Right renal cortex interstitium (tissue), 3 donors: Measurements from ENCODE around the gene CDK13. TPM values are rescaled to one million over a fixed set of nuclear protein-coding genes. Genes with fewer than 3 reads are reported as not detected.
"Not testable (repeated sequence)": the region's sequence is repeated elsewhere in the genome, so short reads cannot be mapped to it uniquely, and the experiment has no call there.

Source experiments
- DNase-seq, 3 donors: peaks; one replicate each; pipeline ENCODE4 v3.0.0-alpha.2; 2013; ENCODE audit warnings: low read depth in 3 of 3, low spot score in 2 of 3
- polyA plus RNA-seq, 3 donors: library from polyadenylated mRNA; unstranded; fragments of 120-200 nt; gene quantifications; one replicate each; pipeline ENCODE4 v1.2.1, GENCODE V29; 2013; ENCODE audit not compliant: insufficient read length in 3 of 3

Gene CDK13
- polyA plus RNA-seq, 3 donors: 60.7 to 72.6 (median 66.1) TPM

DNA sequence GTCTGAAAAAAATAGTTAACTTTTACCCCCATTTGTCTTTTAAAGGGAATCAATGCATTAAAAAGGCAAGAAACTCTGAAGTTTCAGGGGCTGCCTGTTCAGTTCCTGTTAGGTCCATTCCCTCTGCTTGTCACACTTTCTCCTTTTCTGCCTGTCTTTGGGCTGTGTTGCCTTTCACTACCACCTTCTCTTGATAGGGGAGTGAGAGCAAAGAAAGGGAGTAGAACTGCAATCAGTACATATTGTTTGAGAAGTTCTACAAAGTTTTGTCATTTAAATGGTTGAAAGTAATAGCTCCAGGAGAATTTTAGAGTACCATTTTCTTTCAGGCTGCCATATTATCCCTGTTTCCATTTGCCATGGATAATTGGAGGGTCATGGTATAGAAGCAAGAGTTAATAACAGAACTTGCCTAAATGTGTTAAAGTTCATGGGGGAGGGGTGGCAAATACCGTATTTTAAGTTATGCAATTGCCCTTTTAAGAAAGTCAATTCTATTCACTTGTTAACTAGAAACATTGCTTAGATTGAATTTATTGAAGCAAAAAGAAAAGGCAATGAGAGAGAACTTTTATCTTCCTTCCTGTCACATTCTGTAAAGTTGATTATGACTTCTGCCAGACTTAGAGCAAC lies 145.8 kb downstream of the CDK13 start:
- no peak for DNase-seq

- DNase-seq: no peak
These were observed 147.7 kb downstream of the CDK13 start for GRCh38 chr7:40097728-40098127.

DNA sequence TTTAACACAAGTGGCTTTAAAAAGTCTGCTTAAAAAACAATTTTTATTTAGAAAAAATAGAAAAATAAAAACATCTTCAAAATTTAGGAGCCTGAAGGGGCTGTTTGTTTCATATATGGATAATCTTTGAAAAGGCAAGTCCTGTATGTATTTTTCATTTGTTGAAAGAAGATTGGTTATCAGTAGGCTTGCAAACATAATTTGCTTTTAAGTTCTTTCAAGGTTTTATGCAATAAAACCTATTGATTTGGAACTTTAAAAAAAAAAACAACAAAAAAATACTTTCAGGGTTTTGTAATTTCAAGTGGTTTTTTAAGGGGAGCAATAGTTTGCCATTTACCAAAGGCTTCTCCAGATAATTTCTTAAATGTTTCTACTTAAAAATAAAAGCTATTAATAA lies 148.8 kb downstream of the CDK13 start:
- DNase-seq: no peak

- no peak for DNase-seq
These were observed 149.8 kb downstream of the CDK13 start for GRCh38 chr7:40099837-40100236.

GRCh38 chr7:40101201-40101600 lies 151.1 kb downstream of the CDK13 start:
- DNase-seq: no peak

GRCh38 chr7:40102897-40103296 lies 152.8 kb downstream of the CDK13 start:
- DNase-seq: no peak

DNA sequence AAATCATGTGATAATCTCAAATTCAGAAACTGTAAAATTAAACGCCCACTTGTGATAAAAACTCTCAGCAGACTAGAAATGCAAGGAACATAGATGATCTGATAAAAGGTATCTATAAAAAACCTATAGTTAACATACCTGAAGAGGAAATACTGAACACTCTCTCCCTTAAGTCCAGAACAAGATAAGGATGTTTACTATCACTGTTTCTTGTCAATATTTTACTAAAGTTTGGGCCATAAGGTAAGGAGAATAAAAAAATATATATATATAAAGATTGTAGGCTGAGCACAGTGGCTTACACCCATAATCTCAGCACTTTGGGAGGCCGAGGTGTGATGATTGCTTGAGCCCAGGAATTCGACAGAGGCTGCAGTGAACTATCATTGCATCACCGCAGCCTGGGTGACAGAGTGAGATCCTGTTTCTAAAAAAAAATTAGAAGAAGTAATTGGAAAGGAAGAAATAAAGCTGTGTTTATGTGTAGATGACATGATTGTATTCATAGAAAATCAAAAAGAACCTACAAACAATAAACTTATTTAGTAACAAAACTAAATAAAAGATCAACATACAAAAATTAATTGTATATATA lies 155.9 kb downstream of the CDK13 start:
- DNase-seq: no peak

DNA sequence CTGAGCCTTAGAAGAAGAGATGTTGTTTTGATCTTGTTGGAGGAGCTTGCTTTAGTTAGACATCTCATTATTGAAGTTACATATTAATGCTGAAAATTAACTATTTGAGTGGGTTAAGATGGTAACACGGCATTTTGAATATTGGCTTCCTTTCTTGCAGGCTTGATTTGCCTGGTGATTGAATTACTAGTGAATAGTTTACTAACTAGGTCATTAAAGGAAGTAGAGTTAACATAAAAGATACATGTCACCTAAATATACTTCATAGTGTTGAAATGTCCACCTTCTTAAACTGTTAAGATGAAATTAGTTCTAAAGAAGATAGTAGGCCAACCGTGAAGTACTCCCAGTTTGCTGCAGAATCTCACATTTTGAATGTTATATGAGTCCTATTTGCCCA lies 165.9 kb downstream of the CDK13 start:
- DNase-seq: no peak

GRCh38 chr7:40117199-40117598 lies 167.1 kb downstream of the CDK13 start:
- not testable (repeated sequence) for DNase-seq

DNA sequence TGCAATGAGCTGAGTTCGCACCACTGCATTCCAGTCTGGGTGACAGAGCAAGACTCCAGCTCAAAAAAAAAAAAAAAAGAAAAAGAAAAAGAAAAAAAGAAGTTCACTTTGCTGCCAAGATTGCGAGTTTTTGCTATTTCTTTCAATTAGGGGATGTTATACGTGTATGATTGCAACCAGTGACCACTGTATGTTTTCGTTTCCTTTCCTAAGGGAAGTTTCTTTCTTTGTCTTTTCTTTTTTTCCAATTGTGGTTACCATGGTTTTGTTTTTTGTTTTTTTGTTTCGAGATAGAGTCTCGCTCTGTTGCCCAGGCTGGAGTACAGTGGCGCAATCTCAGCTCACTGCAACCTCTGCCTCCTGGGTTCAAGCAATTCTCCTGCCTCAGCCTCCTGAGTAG lies 168.1 kb downstream of the CDK13 start:
- not testable (repeated sequence) for DNase-seq

DNA sequence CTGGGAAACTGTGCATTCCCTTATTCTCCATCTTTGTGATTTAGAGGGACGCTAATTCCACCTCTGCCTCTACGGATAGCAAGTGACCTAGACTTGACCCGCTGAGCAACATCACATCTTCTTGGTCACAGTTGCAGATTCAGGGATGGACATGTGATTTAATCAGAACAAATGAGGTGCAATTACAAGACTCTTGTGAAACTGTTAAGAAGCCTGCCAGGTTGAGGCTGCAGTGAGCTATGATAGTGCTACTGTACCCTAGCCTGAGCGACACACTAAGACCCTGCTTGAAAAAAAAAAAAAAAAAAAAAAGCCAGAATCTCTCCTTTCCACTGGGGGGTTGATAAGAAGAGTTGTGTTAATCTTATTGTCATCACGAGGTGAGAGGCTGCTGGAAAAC lies 170.0 kb downstream of the CDK13 start:
- DNase-seq: no peak

DNA sequence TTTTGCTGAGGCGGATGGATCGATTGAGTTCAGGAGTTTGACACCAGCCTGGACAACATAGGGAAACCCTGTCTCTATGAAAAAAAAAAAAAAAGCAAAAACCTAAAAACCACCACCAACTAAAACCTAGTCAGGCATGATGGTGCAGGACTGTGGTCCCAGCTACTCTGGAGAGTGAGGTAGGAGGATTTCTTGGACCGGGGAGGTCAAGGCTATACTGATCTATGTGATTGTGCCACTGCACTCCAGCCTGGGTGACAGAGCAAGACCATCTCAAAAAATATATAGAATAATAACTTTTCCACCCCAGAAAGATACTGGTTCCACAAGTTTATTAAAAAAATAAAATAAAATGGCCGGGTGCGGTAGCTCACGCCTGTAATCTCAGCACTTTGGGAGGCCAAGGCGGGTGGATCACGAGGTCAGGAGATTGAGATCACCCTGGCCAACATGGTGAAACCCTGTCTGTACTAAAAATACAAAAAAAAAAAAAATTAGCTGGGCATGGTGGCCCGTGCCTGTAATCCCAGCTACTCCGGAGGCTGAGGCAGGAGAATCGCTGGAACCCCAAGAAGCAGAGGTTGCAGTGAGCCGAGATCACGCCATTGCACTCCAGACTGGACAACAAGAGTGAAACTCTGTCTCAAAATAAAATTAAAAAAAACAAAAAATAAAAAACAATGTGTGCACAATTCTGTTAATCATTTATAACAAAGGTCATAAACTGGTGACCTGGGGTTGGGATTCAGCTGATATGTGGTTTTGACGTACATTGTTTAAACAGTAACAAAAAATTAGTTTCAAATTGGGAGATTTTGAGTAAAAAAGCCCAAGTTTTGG lies 172.3 kb downstream of the CDK13 start:
- DNase-seq: not testable (repeated sequence)

- DNase-seq: no peak
These were observed 172.8 kb downstream of the CDK13 start for GRCh38 chr7:40122940-40123254.

- DNase-seq: peak in 1 of 3 donors; percentile 1
These were observed 183.7 kb downstream of the CDK13 start for GRCh38 chr7:40133561-40134427.

DNA sequence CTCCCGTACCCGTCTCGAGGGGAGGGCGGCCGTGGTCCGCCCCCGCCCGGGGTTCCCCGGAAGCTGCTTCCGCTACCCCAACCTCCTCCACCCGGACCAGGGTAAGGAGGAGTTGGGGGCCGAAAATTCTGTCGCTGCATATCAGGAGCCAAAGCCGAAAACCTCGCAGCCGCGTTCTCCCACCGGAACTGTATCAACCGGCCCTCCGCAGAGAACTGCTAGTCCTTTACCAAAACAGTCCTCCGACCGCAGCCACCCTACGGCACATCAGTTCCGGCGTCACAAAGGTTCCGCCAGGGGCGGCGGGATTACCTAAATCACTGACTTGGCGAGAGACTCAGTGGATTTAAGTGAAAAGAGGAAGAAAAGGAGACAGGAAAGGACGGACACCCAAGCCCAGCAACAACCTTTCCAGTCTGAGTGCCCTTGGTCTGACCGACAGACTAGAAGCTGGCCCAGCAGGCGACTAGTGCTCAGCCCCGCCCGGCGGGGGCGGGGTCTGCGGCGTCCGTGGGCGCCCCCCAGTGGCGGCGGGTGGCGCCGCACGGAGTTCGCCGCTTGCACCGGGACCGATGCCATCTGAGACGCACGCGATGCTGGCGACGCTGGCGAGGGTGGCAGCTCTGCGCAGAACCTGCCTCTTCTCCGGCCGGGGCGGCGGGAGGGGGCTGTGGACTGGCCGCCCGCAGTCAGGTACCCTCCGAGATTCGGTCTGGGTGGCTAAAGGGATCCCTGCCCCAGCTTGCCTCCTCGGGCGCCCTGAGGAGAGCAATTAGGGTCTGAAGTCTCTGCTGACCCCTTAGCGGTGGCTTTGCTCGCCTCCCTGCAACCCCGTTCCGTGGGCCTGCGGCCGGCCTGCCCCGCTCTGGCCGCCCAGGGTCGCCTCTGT lies 184.6 kb downstream of the CDK13 start, which contains the start of the genes MPLKIP and SUGCT:
MPLKIP (minus strand) TSS at position 195 of the 889 bp plus-strand sequence; CDS start at position 140, 55 bp downstream.
SUGCT (plus strand) TSS at position 578 of the 889 bp plus-strand sequence.
- peak; percentile 87 to 96 (median 92) for DNase-seq

DNA sequence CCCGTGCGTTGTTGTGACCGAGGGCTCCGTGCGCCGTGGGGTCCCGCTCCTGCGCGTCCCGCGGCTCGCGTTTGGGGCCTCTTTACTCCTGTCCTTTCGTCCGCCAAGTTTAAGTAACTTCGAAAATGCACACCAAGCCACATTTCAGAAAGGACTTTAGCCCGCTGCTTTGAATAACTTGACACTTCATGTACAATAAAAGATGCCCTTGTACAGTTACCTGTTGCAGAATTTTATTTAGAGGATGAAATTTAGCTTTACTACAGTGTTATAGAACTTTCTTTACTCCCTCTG lies 185.2 kb downstream of the CDK13 start:
- no peak for DNase-seq

DNA sequence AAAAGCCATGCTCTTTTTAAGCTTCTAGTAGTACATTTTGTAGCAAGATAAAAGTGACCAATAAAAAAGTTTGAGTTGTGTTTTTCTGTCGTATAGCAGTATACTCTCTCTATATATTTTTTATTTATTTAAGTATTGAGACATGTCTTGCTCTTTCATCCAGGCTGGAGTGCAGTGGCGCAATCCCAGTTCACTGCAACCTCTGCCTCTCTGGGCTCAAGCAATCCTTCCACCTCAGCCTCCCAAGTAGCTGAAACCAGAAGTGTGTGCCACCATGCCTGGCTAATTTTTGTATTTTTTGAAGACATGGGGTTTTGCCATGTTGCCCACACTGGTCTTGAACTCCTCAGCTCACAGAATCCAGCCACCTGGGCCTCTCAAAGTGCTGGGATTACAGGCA lies 187.5 kb downstream of the CDK13 start:
- no peak for DNase-seq

GRCh38 chr7:40138973-40139372 lies 188.9 kb downstream of the CDK13 start:
- no peak for DNase-seq

DNA sequence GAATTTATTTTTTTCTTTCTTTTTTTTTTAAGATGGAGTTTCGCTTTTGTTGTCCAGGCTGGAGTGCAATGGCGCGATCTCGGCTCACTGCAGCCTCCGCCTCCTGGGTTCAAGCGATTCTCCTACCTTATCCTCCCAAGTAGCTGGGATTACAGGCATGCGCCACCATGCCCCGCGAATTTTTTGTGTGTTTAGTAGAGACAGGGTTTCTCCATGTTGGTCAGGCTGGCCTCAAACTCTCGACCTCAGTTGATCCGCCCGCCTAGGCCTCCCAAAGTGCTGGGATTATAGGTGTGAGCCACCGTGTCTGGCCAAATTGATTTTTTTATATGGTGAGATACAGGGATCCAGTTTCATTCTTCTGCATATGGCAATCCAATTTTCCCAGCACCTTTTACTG lies 189.8 kb downstream of the CDK13 start:
- not testable (repeated sequence) for DNase-seq

- DNase-seq: not testable (repeated sequence)
These were observed 191.9 kb downstream of the CDK13 start for GRCh38 chr7:40141916-40142315.
